GM21576 (cell line): ENCODE results near the gene AHDC1.
"Not testable (repeated sequence)": the region's sequence is repeated elsewhere in the genome, so short reads cannot be mapped to it uniquely, and the experiment has no call there.

Source experiments
- ATAC-seq: cut with Tn5 transposase; IDR thresholded peaks from one replicate; pipeline ENCODE4 v1.9.1; 2021; ENCODE audit warnings: mild to moderate bottlenecking, moderate library complexity; ENCODE audit not compliant: unreplicated experiment

Gene AHDC1, protein sequence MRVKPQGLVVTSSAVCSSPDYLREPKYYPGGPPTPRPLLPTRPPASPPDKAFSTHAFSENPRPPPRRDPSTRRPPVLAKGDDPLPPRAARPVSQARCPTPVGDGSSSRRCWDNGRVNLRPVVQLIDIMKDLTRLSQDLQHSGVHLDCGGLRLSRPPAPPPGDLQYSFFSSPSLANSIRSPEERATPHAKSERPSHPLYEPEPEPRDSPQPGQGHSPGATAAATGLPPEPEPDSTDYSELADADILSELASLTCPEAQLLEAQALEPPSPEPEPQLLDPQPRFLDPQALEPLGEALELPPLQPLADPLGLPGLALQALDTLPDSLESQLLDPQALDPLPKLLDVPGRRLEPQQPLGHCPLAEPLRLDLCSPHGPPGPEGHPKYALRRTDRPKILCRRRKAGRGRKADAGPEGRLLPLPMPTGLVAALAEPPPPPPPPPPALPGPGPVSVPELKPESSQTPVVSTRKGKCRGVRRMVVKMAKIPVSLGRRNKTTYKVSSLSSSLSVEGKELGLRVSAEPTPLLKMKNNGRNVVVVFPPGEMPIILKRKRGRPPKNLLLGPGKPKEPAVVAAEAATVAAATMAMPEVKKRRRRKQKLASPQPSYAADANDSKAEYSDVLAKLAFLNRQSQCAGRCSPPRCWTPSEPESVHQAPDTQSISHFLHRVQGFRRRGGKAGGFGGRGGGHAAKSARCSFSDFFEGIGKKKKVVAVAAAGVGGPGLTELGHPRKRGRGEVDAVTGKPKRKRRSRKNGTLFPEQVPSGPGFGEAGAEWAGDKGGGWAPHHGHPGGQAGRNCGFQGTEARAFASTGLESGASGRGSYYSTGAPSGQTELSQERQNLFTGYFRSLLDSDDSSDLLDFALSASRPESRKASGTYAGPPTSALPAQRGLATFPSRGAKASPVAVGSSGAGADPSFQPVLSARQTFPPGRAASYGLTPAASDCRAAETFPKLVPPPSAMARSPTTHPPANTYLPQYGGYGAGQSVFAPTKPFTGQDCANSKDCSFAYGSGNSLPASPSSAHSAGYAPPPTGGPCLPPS (N-terminal part only)

DNA sequence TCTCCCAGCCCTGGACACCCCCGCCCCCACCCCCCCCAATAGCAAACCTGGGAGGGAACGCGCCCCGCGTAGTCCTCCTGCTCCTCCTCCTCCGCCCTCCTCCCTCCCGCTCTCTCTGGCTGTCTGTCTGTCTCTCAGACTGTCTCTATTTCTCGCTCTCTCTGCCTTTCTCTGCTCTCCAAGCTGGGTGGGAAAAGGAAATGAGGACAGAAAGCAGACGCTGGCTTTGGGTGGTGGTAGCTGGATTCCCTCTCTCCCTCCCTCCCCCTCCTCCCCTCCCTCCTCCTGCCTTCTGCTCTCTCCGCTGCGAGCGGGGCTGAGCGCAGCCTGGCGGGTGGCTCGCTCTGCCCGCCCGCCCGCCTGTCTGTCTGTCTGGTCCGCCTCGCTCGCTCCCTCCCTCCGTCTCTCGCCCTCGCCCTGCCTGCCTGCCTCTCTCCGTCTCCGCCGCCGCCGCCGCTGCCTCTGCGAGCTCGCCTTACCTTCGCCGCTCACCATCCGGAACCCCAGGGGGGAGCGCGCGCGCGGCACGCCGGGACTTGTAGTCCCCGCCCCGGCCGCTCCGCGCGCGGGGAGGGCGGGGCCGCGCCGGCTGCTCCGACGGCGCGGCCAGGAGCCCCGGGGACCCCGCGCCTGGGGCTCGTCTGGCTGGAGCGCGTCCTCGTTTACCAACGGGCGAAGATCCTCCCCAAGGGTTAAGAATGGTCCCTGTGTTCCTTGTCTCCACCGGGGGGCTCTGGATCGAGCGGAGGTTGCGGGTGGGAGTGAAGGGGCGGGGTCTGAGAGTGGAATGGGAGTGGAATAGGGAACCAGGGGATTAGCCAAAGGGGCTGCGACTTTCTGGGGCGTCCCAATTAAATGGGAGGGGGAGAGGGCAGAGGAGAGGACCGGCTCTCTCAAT is at the start of gene AHDC1:
Gene AHDC1, minus strand, starts transcription at position 464 of the 898 bp plus-strand sequence. CDS start 52,029 bp downstream, outside the sequence.
- ATAC-seq = no peak

DNA sequence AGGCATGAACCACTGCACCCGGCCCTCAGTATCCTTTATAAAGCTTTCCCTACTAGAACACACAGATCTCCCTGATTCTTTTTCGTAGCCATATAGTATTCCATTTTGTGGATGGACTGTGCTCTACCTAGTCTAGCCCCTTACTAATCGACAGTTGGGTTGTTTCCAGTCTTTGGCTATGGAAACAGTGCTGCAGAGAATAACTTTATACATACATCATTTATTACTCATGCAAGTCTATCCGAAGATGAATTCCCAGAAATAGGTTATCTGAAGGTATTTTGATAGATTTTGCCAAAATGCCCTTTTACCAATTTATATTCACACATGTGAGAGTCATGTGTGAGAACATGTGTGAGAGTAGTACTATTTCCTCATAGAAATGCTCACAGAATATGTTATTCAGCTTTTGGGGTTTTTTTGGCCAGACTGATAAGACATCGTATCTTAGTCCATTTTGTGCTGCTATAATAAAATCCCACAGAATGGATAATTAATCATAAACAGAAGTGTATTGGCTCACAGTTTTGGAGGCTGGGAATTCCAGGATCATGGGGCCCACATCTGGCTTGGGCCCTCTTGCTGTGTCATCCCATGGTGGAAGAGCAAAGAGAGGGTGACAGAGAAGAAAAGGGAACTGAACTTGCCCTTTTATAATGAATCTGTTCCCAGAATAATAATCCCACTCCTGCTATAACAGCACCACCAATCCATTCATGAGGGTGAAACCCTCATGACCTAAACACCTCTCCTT is 48.3 kb upstream of the AHDC1 start:
- no peak for ATAC-seq

DNA sequence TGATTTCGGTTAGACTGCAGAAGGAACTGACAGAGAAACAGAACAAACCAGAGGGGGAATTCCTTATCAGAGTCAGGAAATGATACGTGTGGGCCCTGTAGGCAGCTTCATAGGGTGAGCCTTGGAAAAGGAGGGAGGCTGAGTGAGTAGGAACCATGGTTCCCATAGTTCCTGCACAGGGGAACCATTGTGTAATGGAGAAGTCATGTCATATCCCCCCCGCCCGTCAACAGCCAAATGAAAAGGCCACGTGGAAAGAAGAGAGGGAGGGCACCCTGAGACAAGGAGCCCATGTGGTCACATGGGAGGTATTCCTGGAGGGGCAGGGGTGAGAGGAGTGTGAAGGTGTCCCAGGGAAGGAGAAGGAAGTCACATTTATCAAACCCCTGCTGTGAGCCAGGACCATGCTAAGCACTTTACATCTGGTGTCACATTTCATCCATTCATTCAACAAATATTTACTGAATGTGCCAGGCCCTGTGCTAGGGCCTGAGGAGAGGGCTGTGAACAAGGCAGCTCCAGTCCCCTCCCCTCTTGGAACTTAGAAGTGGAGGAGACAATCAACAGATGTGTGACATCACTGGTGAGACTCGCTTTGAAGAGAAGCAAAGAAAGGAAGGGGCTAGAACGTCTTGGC is 46.7 kb upstream of the AHDC1 start:
- ATAC-seq = no peak

DNA sequence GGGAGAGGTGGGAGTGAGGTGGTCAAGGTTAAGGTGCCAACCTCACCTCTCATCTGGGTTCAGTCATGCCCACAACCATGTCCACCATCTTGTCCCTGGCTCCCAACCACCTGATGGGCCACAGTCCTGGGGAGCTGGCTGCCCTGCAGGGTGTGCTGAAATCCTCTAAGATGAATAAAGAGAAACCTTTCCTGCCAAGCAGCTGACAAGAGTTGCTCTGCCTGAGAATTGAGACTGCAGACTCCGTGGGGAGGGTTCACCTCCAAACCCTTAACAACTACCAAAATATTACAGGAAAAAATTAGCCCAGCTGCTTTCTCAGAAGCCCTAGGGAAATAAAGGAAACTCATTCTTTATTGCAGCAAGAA is 46.2 kb upstream of the AHDC1 start:
- ATAC-seq = no peak

DNA sequence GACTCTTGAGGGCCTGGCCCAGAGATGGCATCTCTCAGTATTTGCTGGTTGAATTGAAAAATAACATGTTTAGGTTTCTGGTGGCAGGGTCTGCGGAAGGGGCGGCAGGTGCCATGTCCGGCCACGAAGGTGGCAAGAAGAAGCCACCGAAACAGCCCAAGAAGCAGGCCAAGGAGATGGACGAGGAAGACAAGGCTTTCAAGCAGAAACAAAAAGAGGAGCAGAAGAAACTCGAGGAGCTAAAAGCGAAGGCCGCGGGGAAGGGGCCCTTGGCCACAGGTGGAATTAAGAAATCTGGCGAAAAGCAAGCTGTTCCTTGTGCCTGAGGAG is 45.3 kb upstream of the AHDC1 start:
- no peak for ATAC-seq

DNA sequence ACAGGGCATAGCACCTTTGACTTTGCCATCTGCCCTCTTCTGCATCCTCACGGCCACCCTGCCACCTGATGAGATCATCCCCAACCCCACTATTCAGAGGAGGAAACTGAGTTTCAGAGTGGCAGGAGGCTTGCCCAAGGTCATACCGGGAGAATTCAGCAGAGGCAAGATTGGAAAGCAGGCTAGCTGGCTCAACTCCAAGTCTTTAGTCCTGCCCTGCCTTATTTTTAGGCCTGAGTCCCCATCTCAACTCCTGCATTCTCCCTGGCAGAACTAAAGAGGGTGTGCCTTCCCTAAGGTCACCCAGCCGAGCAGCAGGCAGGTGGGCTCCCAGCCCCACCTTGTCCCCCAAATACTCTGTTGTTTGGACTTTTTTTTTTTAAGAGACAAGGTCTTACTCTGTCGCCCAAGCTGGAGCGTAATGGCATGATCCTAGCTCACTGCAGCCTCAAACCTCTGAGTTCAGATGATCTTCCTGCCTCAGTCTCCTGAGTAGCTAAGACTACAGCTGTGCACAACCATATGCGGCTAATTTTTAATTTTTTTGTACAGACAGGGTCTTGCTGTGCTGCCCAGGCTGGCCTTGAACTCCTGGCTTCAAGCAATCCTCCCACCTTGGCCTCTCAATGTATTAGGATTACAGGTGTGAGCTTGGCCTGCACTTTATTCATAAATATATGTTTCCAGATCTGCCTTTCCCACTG is 44.8 kb upstream of the AHDC1 start:
- ATAC-seq = no peak

DNA sequence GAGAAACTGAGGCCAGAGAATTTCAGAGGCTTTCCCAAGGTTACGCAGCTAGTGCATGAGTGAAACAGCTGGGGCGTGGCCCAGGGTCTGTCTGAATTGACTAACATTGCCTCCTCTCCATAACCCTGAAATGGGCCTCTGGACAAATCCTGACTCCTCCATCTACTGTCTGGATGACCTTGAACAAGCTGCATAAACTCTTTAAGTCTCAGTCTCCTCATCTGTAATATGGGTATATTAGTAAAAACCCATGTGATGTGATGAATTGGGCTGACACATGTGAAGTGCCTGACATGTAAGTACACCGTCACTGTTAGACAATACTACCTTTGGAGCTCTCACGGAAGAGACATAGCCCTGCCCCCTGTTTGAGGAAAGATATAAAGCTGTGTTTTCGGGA is 43.4 kb upstream of the AHDC1 start:
- no peak for ATAC-seq

DNA sequence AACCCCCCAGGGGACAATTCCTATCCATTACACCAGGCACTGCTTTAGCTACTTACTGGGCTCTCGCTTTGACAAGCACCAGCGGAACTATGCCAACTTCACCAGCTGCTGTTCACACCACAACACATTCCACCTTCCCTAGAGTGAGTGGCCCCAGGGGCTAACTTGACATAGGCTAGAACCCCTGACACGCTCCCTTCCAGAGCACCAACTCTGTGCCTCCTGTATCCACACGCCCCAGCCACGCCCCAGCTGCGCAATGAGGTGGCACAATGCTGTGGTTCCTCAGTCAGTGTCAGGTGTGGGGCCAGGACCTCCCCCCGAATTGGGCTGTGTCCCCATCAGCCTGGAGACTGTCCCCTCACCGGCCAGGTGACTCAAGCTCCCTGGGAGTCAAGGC is 42.7 kb upstream of the AHDC1 start:
- ATAC-seq = no peak

DNA sequence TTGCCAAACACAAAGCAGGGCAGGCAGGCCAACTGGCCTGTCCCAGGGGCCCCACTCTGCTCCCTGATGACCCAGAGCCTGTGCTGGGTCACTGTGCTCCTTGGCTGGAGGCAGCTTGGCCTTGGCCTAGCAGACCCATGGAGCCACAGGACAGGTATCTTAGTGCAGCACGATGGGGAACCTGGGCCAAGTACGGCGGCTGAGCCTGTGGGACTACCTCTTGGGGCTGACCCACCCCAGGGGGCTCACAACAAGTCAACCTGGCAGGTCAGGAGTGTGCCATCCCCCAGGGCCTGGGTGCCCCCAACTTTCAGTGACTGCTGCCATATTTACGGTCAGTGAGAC is 41.1 kb upstream of the AHDC1 start:
- ATAC-seq = no peak

DNA sequence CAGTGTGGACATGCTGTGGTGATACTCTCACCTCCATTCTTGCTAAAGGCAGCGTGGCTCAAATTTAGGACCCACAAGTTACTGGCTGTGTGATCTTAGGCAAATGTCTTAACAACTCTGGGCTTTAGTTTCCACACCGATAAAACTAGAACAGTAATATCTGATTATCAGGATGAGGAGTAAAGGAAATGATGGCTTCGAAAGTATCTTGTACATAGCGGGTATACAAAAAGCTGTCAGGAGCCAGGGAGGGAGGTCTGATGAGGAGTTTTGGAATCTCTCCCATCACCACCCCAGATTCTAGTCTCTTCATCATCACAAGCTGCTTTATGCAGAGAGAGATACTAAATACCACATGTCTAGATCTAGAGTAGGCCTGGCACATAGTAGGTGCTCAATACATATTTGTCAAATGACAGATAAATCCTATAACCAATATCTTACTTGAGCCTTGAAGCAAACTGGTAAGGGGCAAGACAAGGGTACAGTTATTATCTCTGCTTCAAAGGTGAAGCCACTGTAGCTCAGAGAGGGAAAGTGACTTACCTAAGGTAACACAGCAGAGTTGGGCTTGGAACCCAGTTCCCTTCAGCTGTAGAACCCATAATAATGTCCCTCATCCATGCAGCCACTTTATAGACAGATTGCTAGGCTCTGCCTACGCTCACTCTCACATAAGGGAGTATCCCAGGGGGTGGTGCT is 40.6 kb upstream of the AHDC1 start:
- ATAC-seq = no peak

DNA sequence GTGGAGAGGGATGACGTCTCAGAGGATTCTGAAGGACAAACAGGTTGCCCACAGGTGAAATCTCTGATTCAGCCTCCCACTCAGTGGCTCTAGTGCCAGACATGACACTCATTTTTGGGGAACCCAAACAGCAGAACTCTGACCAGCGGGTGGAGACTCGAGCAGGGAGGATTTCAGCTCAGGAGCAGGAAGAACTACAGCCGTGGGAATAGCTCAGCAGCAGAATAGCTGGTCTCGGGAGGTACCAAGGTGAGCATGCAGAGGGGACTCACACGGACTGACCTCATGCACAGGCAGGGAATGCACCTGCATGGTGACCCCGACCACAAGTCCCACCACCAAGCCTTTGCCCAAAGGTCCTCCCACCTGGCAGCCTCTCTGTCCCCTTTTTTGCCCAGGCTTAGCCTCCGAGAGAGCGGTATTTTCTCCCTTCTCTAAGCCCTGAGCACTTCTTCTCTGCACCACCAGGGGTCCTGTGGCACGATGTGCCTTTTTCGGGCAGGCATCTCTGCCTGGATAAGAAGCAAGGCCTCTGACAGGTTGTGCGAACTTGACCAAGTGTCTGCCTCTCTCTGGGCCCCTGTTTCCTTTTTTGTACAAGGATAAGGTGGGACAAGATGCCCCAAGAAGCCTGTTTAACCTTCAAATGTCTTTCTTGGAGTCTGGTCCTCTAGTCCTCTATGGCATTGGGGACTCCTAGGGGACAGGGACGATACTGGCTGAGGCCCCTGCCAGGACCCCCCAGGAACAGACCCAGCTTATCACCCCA is 39.8 kb upstream of the AHDC1 start:
- ATAC-seq = no peak

DNA sequence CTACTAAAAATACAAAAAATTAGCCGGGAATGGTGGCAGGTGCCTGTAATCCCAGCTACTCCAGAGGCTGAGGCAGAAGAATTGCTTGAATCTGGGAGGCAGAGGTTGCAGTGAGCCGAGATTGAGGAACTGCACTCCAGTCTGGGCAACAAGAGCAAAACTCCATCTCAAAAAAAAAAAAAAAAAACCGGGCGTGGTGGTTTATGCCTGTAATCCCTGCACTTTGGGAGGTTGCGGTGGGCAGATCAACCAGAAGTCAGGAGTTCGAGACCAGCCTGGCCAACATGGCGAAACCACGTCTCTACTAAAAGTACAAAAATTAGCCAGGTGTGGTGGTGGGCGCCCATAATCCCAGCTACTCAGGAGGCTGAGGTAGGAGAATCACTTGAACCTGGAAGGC is 36.6 kb upstream of the AHDC1 start:
- ATAC-seq = not testable (repeated sequence)

DNA sequence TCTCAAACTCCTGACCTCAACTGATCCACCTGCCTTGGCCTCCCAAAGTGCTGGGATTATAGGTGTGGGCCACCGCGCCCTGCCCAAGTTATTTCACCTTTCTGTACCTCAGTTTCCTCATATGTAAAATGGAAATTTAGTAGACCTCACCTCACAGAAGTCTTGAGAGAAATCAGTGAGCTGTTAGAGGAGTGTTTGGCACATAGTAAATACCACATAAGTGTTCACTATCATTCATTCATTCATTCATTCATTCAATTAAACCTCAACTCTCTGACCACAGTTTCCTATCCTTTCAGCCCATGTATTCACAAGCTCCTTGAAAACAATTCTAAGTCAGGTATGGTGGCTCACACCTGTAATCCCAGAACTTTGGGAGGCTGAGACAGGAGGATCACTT is 34.9 kb upstream of the AHDC1 start:
- no peak for ATAC-seq

DNA sequence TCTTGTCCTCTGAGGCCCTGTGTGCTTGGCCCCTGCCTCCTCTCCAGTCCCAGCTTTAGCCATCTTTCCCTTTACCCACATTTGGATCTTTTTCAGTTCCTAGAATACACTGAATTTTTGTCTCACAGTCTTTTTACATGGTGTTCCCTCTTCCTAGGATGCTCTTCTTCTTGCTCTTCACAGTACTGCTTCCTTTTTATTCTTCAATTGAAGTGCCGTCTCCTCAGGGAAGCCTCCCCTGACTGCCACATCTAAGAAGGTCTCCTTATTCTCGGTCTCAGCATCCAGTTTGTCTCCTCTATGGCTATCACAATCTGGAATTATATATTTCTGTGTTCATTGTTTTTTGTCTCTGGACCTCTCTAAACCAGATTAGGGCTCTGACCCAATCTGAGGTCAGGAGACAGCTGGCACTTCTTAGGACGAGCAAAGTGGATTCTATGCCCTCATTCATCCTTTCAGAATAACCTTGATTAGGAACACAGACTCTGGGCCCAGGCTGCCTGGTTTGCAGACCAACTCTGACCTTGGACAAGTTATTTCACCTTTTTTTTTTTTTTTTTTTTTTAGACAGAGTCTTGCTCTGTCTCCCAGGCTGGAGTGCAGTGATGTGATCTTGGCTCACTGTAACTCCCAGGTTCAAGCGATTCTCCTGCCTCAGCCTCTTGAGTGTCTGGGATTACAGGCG is 34.2 kb upstream of the AHDC1 start:
- ATAC-seq = no peak

DNA sequence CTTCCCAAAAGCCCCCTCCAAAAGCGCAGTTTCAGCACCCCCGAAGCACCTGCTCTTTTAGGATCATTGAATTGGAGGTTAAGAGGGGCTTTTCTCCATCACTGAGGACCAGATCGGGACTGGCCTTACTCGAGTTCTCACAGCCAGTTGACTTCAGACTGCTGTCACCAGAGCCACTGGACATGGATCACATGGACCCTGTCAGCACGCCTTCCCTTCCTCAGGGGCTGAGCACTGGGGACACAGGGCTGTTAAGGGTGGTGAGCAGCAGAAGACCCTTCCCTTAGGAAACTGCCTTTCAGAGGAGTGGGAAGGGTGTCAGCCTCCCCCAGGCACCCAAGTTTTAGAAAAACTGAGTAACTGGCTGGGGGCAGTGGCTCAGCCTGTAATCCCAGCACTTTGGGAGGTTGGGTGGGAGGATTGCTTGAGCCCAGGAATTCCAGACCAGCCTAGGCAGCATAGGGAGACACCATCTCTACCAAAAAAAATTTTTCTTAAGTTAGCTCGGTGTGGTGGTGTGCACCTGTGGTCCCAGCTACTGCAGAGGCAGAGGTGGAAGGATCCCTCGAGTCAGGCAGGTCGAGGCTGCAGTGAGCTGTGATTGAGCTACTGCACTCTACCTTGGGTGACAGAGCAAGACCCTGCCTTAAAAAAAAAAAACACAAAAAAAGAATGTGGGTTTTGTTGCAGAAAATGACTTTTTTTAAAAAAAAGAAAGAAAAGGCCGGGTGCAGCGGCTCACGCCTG is 31.6 kb upstream of the AHDC1 start:
- ATAC-seq = no peak

DNA sequence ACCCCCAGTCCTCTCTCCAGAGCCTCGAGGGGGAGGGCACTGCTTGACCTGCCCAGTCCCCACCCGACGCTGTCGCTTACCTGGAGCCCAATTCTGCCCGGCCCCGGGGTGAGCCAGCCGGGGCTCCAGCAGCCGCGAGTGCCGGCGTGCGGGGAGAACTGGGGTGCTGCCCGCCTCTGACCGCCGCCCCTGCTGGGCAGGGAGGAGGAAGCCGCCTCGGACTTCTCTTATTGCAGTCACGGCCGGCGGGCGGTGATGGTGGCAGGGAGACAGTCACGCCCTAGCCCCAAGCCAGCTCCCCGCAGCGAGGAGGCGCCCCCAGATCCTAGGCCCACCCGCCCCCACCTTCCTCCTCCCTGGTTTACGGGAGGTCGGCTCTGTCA is 31.0 kb upstream of the AHDC1 start, which contains the start of gene FGR:
Gene FGR, minus strand, starts transcription at position 201 of the 383 bp plus-strand sequence. CDS start 11,269 bp downstream, outside the sequence.
- no peak for ATAC-seq
